Heart left ventricle (tissue), 13 donors: ENCODE data around the gene LTA4H.

ENCODE experiments used
- POLR2A ChIP-seq, 2 donors: fragments of 450-650 bp; IDR thresholded peaks; one replicate each; pipeline ENCODE4 v1.6.1; 2017; ENCODE audit warnings: antibody characterized with exemption in 2 of 2, mild to moderate bottlenecking in 2 of 2, moderate library complexity in 2 of 2
- TF ChIP-seq, protein P1 (sequence below), 12 donors: fragments of 200-600 bp; sonication (generic) in 4 of 12; IDR thresholded peaks; one replicate each; pipeline versions ENCODE4 v1.5.0 to v1.8.0; 2018 to 2022; ENCODE audit warnings: antibody characterized with exemption in 12 of 12, mild to moderate bottlenecking in 5 of 12
- donor health status: ischemic (EF 13 %, LVEDD 7.1; RV severe dilation, severe dysfunction).
- donor health status: DM: no; HTN: yes; CAD: no.
- donor health status: DM: no; HTN: no; CAD: no.
- donor health status: ischemic (EF 25% LVEDD 6.9; RV normal size, moderate dysfunction).
- donor health status: ischemic (EF 25% LVEDD 5.7; RV mildly dilated, moderate dysfunction).
- donor health status: ischemic (EF 35%, LVEDD 5.7; RV mildly dilated, moderate dysfunction).
- donor health status: nonischemic (EF 11% LVEDD 7.7; RV severe dilation, severe dysfunction).
- donor health status: DM: yes; HTN: yes; CAD: no.
- donor health status: PGD.
- donor health status: ischemic (EF 29% LVEDD 5.4; RV normal size, mild dysfunction).
- donor health status: nonischemic (EF 23%, LVEDD 6.1; RV moderate dilation, normal function).

DNA sequence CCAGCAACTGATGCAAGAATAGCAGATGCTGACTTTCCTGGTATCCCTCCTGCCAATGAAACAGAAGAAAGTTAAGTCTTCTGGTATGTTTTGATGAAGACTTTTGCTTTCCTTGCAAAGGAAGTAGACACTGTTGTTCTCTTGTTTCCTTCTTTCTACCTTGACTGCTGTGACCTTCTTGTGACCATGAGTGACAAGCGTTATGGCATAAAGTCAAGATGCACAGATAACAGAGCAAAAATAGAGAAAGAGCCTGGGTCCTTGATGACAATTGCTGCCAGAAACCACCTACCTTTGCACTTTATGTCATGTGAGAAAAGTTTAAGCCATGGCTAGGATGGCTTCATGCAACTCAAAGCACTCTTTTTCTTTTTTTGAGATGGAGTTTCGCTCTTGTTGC, 49.2 kb upstream of the LTA4H start:
- TF ChIP-seq, protein P1, sequence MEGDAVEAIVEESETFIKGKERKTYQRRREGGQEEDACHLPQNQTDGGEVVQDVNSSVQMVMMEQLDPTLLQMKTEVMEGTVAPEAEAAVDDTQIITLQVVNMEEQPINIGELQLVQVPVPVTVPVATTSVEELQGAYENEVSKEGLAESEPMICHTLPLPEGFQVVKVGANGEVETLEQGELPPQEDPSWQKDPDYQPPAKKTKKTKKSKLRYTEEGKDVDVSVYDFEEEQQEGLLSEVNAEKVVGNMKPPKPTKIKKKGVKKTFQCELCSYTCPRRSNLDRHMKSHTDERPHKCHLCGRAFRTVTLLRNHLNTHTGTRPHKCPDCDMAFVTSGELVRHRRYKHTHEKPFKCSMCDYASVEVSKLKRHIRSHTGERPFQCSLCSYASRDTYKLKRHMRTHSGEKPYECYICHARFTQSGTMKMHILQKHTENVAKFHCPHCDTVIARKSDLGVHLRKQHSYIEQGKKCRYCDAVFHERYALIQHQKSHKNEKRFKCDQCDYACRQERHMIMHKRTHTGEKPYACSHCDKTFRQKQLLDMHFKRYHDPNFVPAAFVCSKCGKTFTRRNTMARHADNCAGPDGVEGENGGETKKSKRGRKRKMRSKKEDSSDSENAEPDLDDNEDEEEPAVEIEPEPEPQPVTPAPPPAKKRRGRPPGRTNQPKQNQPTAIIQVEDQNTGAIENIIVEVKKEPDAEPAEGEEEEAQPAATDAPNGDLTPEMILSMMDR (IDR thresholded peaks at IDR 0.05), result no peak
- TF ChIP-seq POLR2A (IDR thresholded peaks at IDR 0.05), result no peak
